Smooth muscle cell (in vitro differentiated cells): ENCODE measurements around the gene F2R. TPM values are rescaled to one million over a fixed set of nuclear protein-coding genes. Genes with fewer than 3 reads are reported as not detected.
"Not testable (repeated sequence)": the region's sequence is repeated elsewhere in the genome, so short reads cannot be mapped to it uniquely, and the experiment has no call there.

ENCODE experiments used
- DNase-seq: peaks from one replicate; lab custom pipeline; 2025; ENCODE audit not compliant: unreplicated experiment; lab: John Stamatoyannopoulos, UW
- H2AFZ ChIP-seq: fragments of 200-600 bp; sonication (generic); 2 replicates; pipeline ENCODE4 v1.6.0; 2016; ENCODE audit warnings: antibody characterized with exemption, low read depth, mild to moderate bottlenecking
- H3F3A ChIP-seq: fragments of 200-600 bp; sonication (generic); 2 replicates; pipeline ENCODE4 v1.6.0; 2017; ENCODE audit warnings: antibody characterized with exemption, low read depth
- H3K27ac ChIP-seq: fragments of 200-600 bp; sonication (generic); 2 replicates; pipeline ENCODE4 v1.5.1; 2016; ENCODE audit warnings: low read depth, mild to moderate bottlenecking
- H3K27me3 ChIP-seq: fragments of 200-600 bp; sonication (generic); 2 replicates; pipeline ENCODE4 v1.6.1; 2016; ENCODE audit warnings: low read depth, mild to moderate bottlenecking
- H3K36me3 ChIP-seq: fragments of 200-600 bp; sonication (generic); 2 replicates; pipeline ENCODE4 v1.5.1; 2016; ENCODE audit warnings: low read depth
- H3K4me1 ChIP-seq: fragments of 200-600 bp; sonication (generic); 2 replicates; pipeline ENCODE4 v1.5.1; 2016; ENCODE audit warnings: low read depth
- H3K4me2 ChIP-seq: fragments of 200-600 bp; sonication (generic); 2 replicates; pipeline ENCODE4 v1.6.0; 2016; ENCODE audit warnings: mild to moderate bottlenecking
- H3K4me3 ChIP-seq: fragments of 200-600 bp; sonication (generic); 2 replicates; pipeline ENCODE4 v1.5.1; 2016; ENCODE audit warnings: mild to moderate bottlenecking
- H3K79me2 ChIP-seq: fragments of 200-600 bp; sonication (generic); 2 replicates; pipeline ENCODE4 v1.6.0; 2016; ENCODE audit warnings: low read depth, mild to moderate bottlenecking
- H3K9ac ChIP-seq: fragments of 200-600 bp; sonication (generic); 2 replicates; pipeline ENCODE4 v1.6.0; 2016; ENCODE audit warnings: low read depth
- H3K9me3 ChIP-seq: fragments of 200-600 bp; sonication (generic); replicated peaks from 2 replicates; pipeline ENCODE4 v1.5.1; 2016; ENCODE audit warnings: low read depth
- H4K20me1 ChIP-seq: fragments of 200-600 bp; sonication (generic); 2 replicates; pipeline ENCODE4 v1.6.0; 2016; ENCODE audit warnings: low read depth
- CTCF ChIP-seq: fragments of 200-600 bp; sonication (generic); IDR thresholded peaks from 2 replicates; pipeline ENCODE4 v1.5.1; 2017; ENCODE audit warnings: borderline replicate concordance, mild to moderate bottlenecking, antibody characterized with exemption; ENCODE audit not compliant: insufficient read depth, poor library complexity, severe bottlenecking
- WGBS: methylation state at CpG from one replicate; pipeline ENCODE4 v1.1.7; 2016; ENCODE audit warnings: low lambda C conversion rate; 5-methylcytosine and 5-hydroxymethylcytosine counted together
- polyA plus RNA-seq: library from polyadenylated mRNA; unstranded; fragments of >200 nt; fragmentation: Nextera tagmentation; extraction: Ambion mirVana; gene quantifications from 2 replicates; pipeline ENCODE4 v1.2.1, GENCODE V29; 2016
- total RNA-seq: library from RNA; depleted of rRNA; stranded (reverse); fragments of >200 nt; gene quantifications from 2 replicates; pipeline ENCODE4 v1.2.3, GENCODE V29; 2014

F2R gene
- total and polyA plus RNA-seq, 2 experiments from 2014 or later: 103 to 135 TPM

GRCh38 chr5:76764374-76764773 is 48.4 kb downstream of the F2R start:
- peaks cover 6% of the 10 kb centered on the region for H3K9me3 ChIP-seq
- H4K20me1 ChIP-seq: no peaks in the 10 kb centered on the region
- H3K79me2 ChIP-seq: no peaks in the 10 kb centered on the region
- no peak overlapping the region for H3K9ac ChIP-seq
- H3K27ac ChIP-seq: no peak overlapping the region
- no peak for DNase-seq
- WGBS: 68% methylated on average over 3 of the region's 3 CpGs
- no peaks in the 10 kb centered on the region for H3K27me3 ChIP-seq
- H3K4me2 ChIP-seq: no peak overlapping the region
- H3F3A ChIP-seq: no peaks in the 10 kb centered on the region
- H3K36me3 ChIP-seq: no peaks in the 10 kb centered on the region
- H3K4me1 ChIP-seq: no peaks in the 10 kb centered on the region
- H3K4me3 ChIP-seq: no peak overlapping the region
- H2AFZ ChIP-seq: no peak overlapping the region
- no peak for TF ChIP-seq CTCF

- H3K27ac ChIP-seq: no peak overlapping the region
- no peaks in the 10 kb centered on the region for H4K20me1 ChIP-seq
- no peak overlapping the region for H3K4me3 ChIP-seq
- H3K9ac ChIP-seq: no peak overlapping the region
- no peak overlapping the region for H2AFZ ChIP-seq
- H3K27me3 ChIP-seq: no peaks in the 10 kb centered on the region
- WGBS: 73% methylated on average over 3 of the region's 3 CpGs
- no peak overlapping the region for H3K4me2 ChIP-seq
- H3K4me1 ChIP-seq: no peaks in the 10 kb centered on the region
- no peaks in the 10 kb centered on the region for H3F3A ChIP-seq
- TF ChIP-seq CTCF: no peak
- no peaks in the 10 kb centered on the region for H3K36me3 ChIP-seq
- no peak for DNase-seq
- peaks cover 6% of the 10 kb centered on the region for H3K9me3 ChIP-seq
- no peaks in the 10 kb centered on the region for H3K79me2 ChIP-seq
These were observed 49.3 kb downstream of the F2R start for GRCh38 chr5:76765249-76765648.

DNA sequence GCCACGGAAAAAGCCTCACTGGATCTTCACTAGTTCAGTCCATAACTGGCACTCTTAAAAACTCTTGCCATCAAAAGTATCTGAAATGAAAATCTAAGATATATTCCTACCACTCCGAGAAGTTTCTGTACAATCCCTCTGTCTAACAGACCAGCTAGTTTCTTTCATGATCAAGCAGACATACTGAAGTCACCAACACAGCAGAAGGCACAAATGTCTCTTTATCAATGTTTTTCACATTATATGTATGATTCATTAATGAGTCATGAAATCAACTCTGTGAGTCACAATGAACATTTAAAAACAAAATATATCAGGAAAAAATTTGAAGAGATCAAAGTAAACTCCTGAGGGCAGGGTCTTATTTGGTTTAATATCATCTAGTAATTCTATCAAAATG is 50.8 kb downstream of the F2R start:
- Histone ChIP-seq H3K4me1 (no peaks in the 10 kb centered on the region), H2AFZ (no peak overlapping the region), H3K4me2 (no peak overlapping the region), H3K9ac (no peak overlapping the region), H4K20me1 (no peaks in the 10 kb centered on the region), H3K27ac (no peak overlapping the region), H3K27me3 (no peaks in the 10 kb centered on the region), H3K9me3 (peaks cover 6% of the 10 kb centered on the region), H3K79me2 (no peaks in the 10 kb centered on the region), H3K4me3 (no peak overlapping the region), H3K36me3 (no peaks in the 10 kb centered on the region), H3F3A (no peaks in the 10 kb centered on the region)
- WGBS: 82% methylated on average over 2 of the region's 2 CpGs
- no peak for DNase-seq
- no peak for TF ChIP-seq CTCF

DNA sequence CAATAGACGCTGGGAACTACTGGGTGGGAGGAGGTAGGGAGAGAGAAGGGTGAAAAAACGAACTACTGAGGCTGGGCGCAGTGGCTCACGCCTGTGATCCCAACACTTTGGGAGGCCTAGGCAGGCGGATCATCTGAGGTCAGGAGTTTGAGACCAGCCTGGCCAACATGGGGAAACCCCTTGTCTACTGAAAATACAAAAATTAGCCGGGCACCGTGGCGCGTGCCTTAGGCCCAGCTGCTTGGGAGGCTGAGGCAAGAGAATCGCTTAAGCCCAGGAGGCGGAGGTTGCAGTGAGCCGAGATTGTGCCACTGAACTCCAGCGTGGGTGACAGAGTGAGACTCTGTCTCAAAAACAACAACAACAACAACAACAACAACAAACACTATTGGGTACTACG is 55.1 kb downstream of the F2R start:
- H3K4me2 ChIP-seq, H2AFZ ChIP-seq, H3K9me3 ChIP-seq: not testable (repeated sequence)

More for the DNA sequence above, 55.1 kb downstream of the F2R start:
- not testable (repeated sequence) for H3K79me2 ChIP-seq, H3K4me3 ChIP-seq, H3K9ac ChIP-seq, H3K27ac ChIP-seq, DNase-seq, H3K27me3 ChIP-seq, H4K20me1 ChIP-seq, H3F3A ChIP-seq, H3K36me3 ChIP-seq, H3K4me1 ChIP-seq
- WGBS: 94% methylated on average over 14 of the region's 14 CpGs
